Fibroblast of lung (primary cell): ENCODE measurements around the gene EIF2S3. TPM values are rescaled to one million over a fixed set of nuclear protein-coding genes. Genes with fewer than 3 reads are reported as not detected.

ENCODE experiments used
- DNase-seq, 2 donors: peaks; one replicate each; pipeline versions ENCODE4 v3.0.0 to v3.0.0-alpha.2; 2010; ENCODE audit warnings: low read depth in 2 of 2
- H2AFZ ChIP-seq: 2 replicates; pipeline ENCODE4 v1.5.1; 2012; ENCODE audit warnings: low read length, control low read depth, inconsistent platforms
- H3K27ac ChIP-seq: 2 replicates; pipeline ENCODE4 v1.5.1; 2011; ENCODE audit warnings: low read length, control low read depth; ENCODE audit not compliant: insufficient read depth
- H3K27me3 ChIP-seq: 2 replicates; pipeline ENCODE4 v1.5.1; 2011; ENCODE audit warnings: mild to moderate bottlenecking, low read length; ENCODE audit not compliant: control insufficient read depth, insufficient read depth
- H3K36me3 ChIP-seq: 2 replicates; pipeline ENCODE4 v1.5.1; 2011; ENCODE audit warnings: low read length; ENCODE audit not compliant: control insufficient read depth, insufficient read depth
- H3K4me1 ChIP-seq: 2 replicates; pipeline ENCODE4 v1.5.1; 2011; ENCODE audit warnings: low read length; ENCODE audit not compliant: control insufficient read depth, insufficient read depth; ENCODE audit errors: extremely low read depth
- H3K4me2 ChIP-seq: 2 replicates; pipeline ENCODE4 v1.5.1; 2011; ENCODE audit warnings: low read length, control low read depth; ENCODE audit not compliant: insufficient read depth; ENCODE audit errors: extremely low read depth
- H3K4me3 ChIP-seq, 4 experiments: fragments of 200-600 bp in 1 of 4; sonication (generic) in 1 of 4; replicated peaks in 1 of 4; 2 replicates each; pipeline ENCODE4 v1.5.1; 2011 to 2016; ENCODE audit warnings: low read length in 4 of 4, low read depth in 3 of 4, mild to moderate bottlenecking in 3 of 4, control low read depth in 2 of 4, inconsistent platforms in 1 of 4, mixed read lengths in 1 of 4; ENCODE audit not compliant: insufficient read depth in 1 of 4; ENCODE audit errors: control extremely low read depth in 1 of 4
- H3K79me2 ChIP-seq: 2 replicates; pipeline ENCODE4 v1.5.1; 2012; ENCODE audit warnings: mild to moderate bottlenecking, low read length, inconsistent platforms; ENCODE audit not compliant: control insufficient read depth, insufficient read depth
- H3K9ac ChIP-seq: 2 replicates; pipeline ENCODE4 v1.5.1; 2011; ENCODE audit warnings: mild to moderate bottlenecking, low read length, control low read depth; ENCODE audit not compliant: insufficient read depth
- H3K9me3 ChIP-seq: 2 replicates; pipeline ENCODE4 v1.5.1; 2012; ENCODE audit warnings: low read depth, low read length; ENCODE audit not compliant: control insufficient read depth, insufficient read depth
- H4K20me1 ChIP-seq: 2 replicates; pipeline ENCODE4 v1.5.1; 2011; ENCODE audit warnings: low read length; ENCODE audit not compliant: control insufficient read depth, insufficient read depth; ENCODE audit errors: extremely low read depth
- EZH2 ChIP-seq: IDR thresholded peaks from 2 replicates; pipeline ENCODE4 v1.5.1; 2012; ENCODE audit warnings: low read length, control low read depth, mild to moderate bottlenecking; ENCODE audit errors: missing control alignments
- polyA plus RNA-seq, 2 donors: library from polyadenylated mRNA; depleted of rRNA in 1 of 2; stranded (reverse) in 1 of 2; unstranded in 1 of 2; fragments of >200 nt; gene quantifications; 2 replicates each; pipeline ENCODE4 v1.2.1, GENCODE V29; 2011 to 2012; ENCODE audit warnings: missing spikeins in 1 of 2
- total RNA-seq: library from RNA; depleted of rRNA; stranded (reverse); fragments of >200 nt; gene quantifications from 2 replicates; pipeline ENCODE4 v1.2.1, GENCODE V29; 2014
- TF ChIP-seq, protein P1 (sequence below), 2 donors: IDR thresholded peaks in 1 of 2; conservative IDR thresholded peaks in 1 of 2; 1 replicate in 1 of 2; 2 replicates in 1 of 2; pipeline ENCODE4 v1.5.1; 2011 to 2012; ENCODE audit warnings: low read length in 2 of 2, control low read depth in 1 of 2, inconsistent platforms in 1 of 2, low read depth in 1 of 2, mild to moderate bottlenecking in 1 of 2

EIF2S3 gene
- total and polyA plus RNA-seq, 2 donors (not counting 1 experiment from before 2014, with no cell fraction given), result 81.2 to 275 TPM

- Histone ChIP-seq H4K20me1 (no peaks in the 10 kb centered on the region), H3K27ac (no peak overlapping the region), H3K9me3 (no peaks in the 10 kb centered on the region), H3K4me3 (no peak overlapping the region), H2AFZ (no peak overlapping the region), H3K9ac (no peak overlapping the region), H3K27me3 (no peaks in the 10 kb centered on the region), H3K36me3 (no peaks in the 10 kb centered on the region), H3K4me1 (no peaks in the 10 kb centered on the region), H3K4me2 (no peak overlapping the region), H3K79me2 (no peaks in the 10 kb centered on the region)
- TF ChIP-seq, protein P1, sequence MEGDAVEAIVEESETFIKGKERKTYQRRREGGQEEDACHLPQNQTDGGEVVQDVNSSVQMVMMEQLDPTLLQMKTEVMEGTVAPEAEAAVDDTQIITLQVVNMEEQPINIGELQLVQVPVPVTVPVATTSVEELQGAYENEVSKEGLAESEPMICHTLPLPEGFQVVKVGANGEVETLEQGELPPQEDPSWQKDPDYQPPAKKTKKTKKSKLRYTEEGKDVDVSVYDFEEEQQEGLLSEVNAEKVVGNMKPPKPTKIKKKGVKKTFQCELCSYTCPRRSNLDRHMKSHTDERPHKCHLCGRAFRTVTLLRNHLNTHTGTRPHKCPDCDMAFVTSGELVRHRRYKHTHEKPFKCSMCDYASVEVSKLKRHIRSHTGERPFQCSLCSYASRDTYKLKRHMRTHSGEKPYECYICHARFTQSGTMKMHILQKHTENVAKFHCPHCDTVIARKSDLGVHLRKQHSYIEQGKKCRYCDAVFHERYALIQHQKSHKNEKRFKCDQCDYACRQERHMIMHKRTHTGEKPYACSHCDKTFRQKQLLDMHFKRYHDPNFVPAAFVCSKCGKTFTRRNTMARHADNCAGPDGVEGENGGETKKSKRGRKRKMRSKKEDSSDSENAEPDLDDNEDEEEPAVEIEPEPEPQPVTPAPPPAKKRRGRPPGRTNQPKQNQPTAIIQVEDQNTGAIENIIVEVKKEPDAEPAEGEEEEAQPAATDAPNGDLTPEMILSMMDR (conservative IDR thresholded peaks at IDR 0.05 in 1 of 2, IDR thresholded peaks at IDR 0.05 in 1 of 2; ENCODE audit: low read depth in 1 of 2, low read length in 2 of 2), result no peak
- TF ChIP-seq EZH2, result no peak
- no peak for DNase-seq
Observed at GRCh38 chrX:24098932-24099331, 44.2 kb downstream of the EIF2S3 start.

- no peak overlapping the region for H3K4me2 ChIP-seq
- no peaks in the 10 kb centered on the region for H3K36me3 ChIP-seq
Observed at GRCh38 chrX:24099394-24099793, 44.6 kb downstream of the EIF2S3 start.

DNA sequence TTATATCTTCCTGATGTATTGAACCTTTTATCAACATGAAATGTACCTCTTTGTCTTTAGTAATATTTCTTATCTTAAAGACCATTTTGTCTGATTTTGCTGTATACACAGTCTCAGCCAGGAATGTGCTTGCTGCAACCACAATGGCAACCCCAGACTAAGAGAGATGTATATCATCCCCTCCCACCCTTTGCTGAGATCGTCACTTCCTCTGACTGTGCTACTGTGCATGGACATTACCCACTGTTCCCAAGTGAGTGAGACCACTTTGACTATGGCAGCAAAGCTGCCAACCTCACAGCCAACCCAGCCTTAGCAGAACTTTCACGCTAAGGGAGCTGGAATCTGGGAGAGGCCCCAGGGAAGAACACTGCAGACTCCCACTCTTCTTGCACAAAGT, 46.0 kb downstream of the EIF2S3 start:
- Histone ChIP-seq H4K20me1 (no peaks in the 10 kb centered on the region), H2AFZ (no peak overlapping the region), H3K27me3 (no peaks in the 10 kb centered on the region), H3K27ac (no peak overlapping the region), H3K4me3 (no peak overlapping the region), H3K4me1 (no peaks in the 10 kb centered on the region), H3K36me3 (no peaks in the 10 kb centered on the region), H3K4me2 (no peak overlapping the region), H3K9ac (no peak overlapping the region), H3K9me3 (no peaks in the 10 kb centered on the region), H3K79me2 (no peaks in the 10 kb centered on the region)
- DNase-seq, result peak in 1 of 2 donors; percentile 68
- TF ChIP-seq EZH2, result no peak
- TF ChIP-seq, protein P1 (conservative IDR thresholded peaks at IDR 0.05 in 1 of 2, IDR thresholded peaks at IDR 0.05 in 1 of 2; ENCODE audit: low read depth in 1 of 2, low read length in 2 of 2), result no peak

More at GRCh38 chrX:24099394-24099793, 44.6 kb downstream of the EIF2S3 start:
- H4K20me1 ChIP-seq, result no peaks in the 10 kb centered on the region
- H3K9ac ChIP-seq, result no peak overlapping the region
- no peaks in the 10 kb centered on the region for H3K27me3 ChIP-seq
- no peak for TF ChIP-seq EZH2
- TF ChIP-seq, protein P1 (conservative IDR thresholded peaks at IDR 0.05 in 1 of 2, IDR thresholded peaks at IDR 0.05 in 1 of 2; ENCODE audit: low read depth in 1 of 2, low read length in 2 of 2), result no peak
- no peak overlapping the region for H3K27ac ChIP-seq
- no peaks in the 10 kb centered on the region for H3K4me1 ChIP-seq
- H3K79me2 ChIP-seq, result no peaks in the 10 kb centered on the region
- DNase-seq, result no peak
- no peak overlapping the region for H3K4me3 ChIP-seq
- no peak overlapping the region for H2AFZ ChIP-seq
- no peaks in the 10 kb centered on the region for H3K9me3 ChIP-seq
